OCI-LY1 (cell line): Measurements from ENCODE around the gene GFPT1.

ENCODE experiments used
- EZH2 ChIP-seq: fragments of 200-600 bp; sonication (generic), shearing (Covaris generic); IDR thresholded peaks from 2 replicates; pipeline ENCODE4 v1.8.0; 2017; ENCODE audit warnings: borderline replicate concordance, mixed run types, mild to moderate bottlenecking, antibody characterized with exemption, low read length, moderate library complexity, mixed read lengths
- TF ChIP-seq, protein P1 (sequence below): fragments of 200-600 bp; sonication (generic), shearing (Covaris generic); IDR thresholded peaks from 2 replicates; pipeline ENCODE4 v1.5.1; 2017; ENCODE audit warnings: mild to moderate bottlenecking, antibody characterized with exemption, low read length, moderate library complexity, mixed read lengths

DNA sequence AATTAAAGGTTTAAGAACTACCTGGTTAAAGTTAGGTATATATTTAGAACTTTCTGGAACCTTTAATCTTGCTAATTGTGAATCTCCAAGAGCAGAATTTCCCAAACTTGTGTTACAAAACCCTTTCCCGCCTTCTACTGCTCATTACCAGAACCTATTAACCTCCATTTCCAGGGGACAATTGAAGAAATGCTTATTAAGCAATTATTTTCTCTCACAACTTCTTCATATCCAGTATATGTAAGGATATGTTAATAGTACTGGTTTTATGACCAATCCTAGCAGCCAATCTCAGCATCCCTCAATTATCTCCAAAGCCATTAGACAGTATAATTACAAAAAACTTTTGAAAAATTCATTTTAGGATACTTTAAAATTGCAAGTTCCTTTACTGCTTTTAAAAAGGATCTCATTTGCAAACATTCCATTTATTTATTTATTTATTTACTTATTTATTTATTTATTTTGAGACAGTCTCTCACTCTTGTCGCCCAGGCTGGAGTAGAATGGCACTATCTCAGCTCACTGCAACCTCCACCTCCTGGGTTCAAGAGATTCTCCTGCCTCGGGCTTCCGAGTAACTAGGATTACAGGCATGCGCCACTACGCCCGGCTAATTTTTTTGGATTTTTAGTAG, 3.7 kb downstream of the GFPT1 start:
- TF ChIP-seq, protein P1, sequence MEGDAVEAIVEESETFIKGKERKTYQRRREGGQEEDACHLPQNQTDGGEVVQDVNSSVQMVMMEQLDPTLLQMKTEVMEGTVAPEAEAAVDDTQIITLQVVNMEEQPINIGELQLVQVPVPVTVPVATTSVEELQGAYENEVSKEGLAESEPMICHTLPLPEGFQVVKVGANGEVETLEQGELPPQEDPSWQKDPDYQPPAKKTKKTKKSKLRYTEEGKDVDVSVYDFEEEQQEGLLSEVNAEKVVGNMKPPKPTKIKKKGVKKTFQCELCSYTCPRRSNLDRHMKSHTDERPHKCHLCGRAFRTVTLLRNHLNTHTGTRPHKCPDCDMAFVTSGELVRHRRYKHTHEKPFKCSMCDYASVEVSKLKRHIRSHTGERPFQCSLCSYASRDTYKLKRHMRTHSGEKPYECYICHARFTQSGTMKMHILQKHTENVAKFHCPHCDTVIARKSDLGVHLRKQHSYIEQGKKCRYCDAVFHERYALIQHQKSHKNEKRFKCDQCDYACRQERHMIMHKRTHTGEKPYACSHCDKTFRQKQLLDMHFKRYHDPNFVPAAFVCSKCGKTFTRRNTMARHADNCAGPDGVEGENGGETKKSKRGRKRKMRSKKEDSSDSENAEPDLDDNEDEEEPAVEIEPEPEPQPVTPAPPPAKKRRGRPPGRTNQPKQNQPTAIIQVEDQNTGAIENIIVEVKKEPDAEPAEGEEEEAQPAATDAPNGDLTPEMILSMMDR, result no peak
- TF ChIP-seq EZH2, result no peak
